Esophagus squamous epithelium (tissue), 5 donors: Measurements from ENCODE around the gene TVP23C. TPM values are rescaled to one million over a fixed set of nuclear protein-coding genes. Genes with fewer than 3 reads are reported as not detected.
"Not testable (repeated sequence)": the region's sequence is repeated elsewhere in the genome, so short reads cannot be mapped to it uniquely, and the experiment has no call there.

Source experiments
- DNase-seq: peaks from one replicate; lab custom pipeline; 2025; lab: John Stamatoyannopoulos, UW
- H3K27ac ChIP-seq, 4 donors: fragments of 200-600 bp; sonication (generic); one replicate each; pipeline ENCODE4 v1.5.1; 2016 to 2019; ENCODE audit warnings: mild to moderate bottlenecking in 1 of 4
- H3K27me3 ChIP-seq, 4 donors: fragments of 200-600 bp; sonication (generic); 1 replicate in 3 of 4; 2 replicates in 1 of 4; pipeline versions ENCODE4 v1.5.1 to v1.6.0; 2017 to 2021; ENCODE audit warnings: antibody characterized with exemption in 1 of 4
- H3K36me3 ChIP-seq, 3 donors: fragments of 200-600 bp; sonication (generic); one replicate each; pipeline ENCODE4 v1.5.1; 2016 to 2019
- H3K4me1 ChIP-seq, 3 donors: fragments of 200-600 bp; sonication (generic); one replicate each; pipeline ENCODE4 v1.5.1; 2017 to 2019
- H3K4me3 ChIP-seq, 4 donors: fragments of 200-600 bp; sonication (generic); 1 replicate in 3 of 4; 2 replicates in 1 of 4; pipeline ENCODE4 v1.5.1; 2016 to 2019; ENCODE audit warnings: mild to moderate bottlenecking in 2 of 4, moderate library complexity in 1 of 4
- H3K9me3 ChIP-seq, 3 donors: fragments of 200-600 bp; sonication (generic); one replicate each; pipeline ENCODE4 v1.5.1; 2016 to 2019
- WGBS, 2 donors: methylation state at CpG; one replicate each; pipeline ENCODE4 v1.1.5; 2018; 5-methylcytosine and 5-hydroxymethylcytosine counted together
- intact Hi-C: fragments of 100-400 bp; cut with DNase I; formaldehyde crosslinking; loops from one replicate; pipeline ENCODE4 v1.15.0; 2022
- total RNA-seq, 4 donors: library from RNA; depleted of rRNA; stranded (reverse); fragments of >200 nt; gene quantifications; one replicate each; pipeline ENCODE4 v1.1.0, GENCODE V29; 2016
- TF ChIP-seq, protein P1 (sequence below), 6 experiments: fragments of 450-650 bp in 4 of 6; fragments of 200-600 bp in 2 of 6; sonication (generic) in 2 of 6; IDR thresholded peaks; one replicate each; pipeline ENCODE4 v1.5.1; 2016 to 2019; ENCODE audit warnings: antibody characterized with exemption in 6 of 6, mild to moderate bottlenecking in 4 of 6, moderate library complexity in 4 of 6
- donor health status: DM: yes; HTN: yes; CAD: no.

Gene TVP23C
- total RNA-seq, 4 donors from 2014 or later, result 4.2 to 27.1 (median 18.5) TPM

- TF ChIP-seq, protein P1, sequence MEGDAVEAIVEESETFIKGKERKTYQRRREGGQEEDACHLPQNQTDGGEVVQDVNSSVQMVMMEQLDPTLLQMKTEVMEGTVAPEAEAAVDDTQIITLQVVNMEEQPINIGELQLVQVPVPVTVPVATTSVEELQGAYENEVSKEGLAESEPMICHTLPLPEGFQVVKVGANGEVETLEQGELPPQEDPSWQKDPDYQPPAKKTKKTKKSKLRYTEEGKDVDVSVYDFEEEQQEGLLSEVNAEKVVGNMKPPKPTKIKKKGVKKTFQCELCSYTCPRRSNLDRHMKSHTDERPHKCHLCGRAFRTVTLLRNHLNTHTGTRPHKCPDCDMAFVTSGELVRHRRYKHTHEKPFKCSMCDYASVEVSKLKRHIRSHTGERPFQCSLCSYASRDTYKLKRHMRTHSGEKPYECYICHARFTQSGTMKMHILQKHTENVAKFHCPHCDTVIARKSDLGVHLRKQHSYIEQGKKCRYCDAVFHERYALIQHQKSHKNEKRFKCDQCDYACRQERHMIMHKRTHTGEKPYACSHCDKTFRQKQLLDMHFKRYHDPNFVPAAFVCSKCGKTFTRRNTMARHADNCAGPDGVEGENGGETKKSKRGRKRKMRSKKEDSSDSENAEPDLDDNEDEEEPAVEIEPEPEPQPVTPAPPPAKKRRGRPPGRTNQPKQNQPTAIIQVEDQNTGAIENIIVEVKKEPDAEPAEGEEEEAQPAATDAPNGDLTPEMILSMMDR (IDR thresholded peaks at IDR 0.05), result peak in 1 of 6 experiments; percentile 24
- H3K27me3 ChIP-seq, result peaks cover 0 to 10% (median 0%) of the 10 kb centered on the region in 4 donors
- 11 to 22% methylated on average over 3 of the region's 4 CpGs for WGBS, 2 donors
- intact Hi-C loops, H3K27ac ChIP-seq, DNase-seq, H3K4me1 ChIP-seq, H3K36me3 ChIP-seq, H3K9me3 ChIP-seq, H3K4me3 ChIP-seq: not testable (repeated sequence)
Observed at GRCh38 chr17:15573870-15574269, 10.6 kb upstream of the TVP23C start.

- WGBS, 2 donors, result no CpG with 5 or more reads among the region's 34 CpGs
- intact Hi-C loops, DNase-seq: not testable (repeated sequence)
Observed at GRCh38 chr17:15562613-15563374, 489 bp downstream of the TVP23C start.

GRCh38 chr17:15561439-15561838 lies 1.8 kb downstream of the TVP23C start:
- H3K4me3 ChIP-seq, H3K27me3 ChIP-seq, DNase-seq, intact Hi-C loops, H3K9me3 ChIP-seq, H3K36me3 ChIP-seq, H3K27ac ChIP-seq: not testable (repeated sequence)
- peaks cover 0 to 15% (median 3%) of the 10 kb centered on the region in 3 donors for H3K4me1 ChIP-seq
- 91 to 100% methylated on average over 3 to 10 of the region's 10 CpGs for WGBS, 2 donors

More at GRCh38 chr17:15562613-15563374, 489 bp downstream of the TVP23C start:
- H3K27me3 ChIP-seq, H3K36me3 ChIP-seq, H3K9me3 ChIP-seq: not testable (repeated sequence)
- peaks cover 0 to 15% (median 3%) of the 10 kb centered on the region in 3 donors for H3K4me1 ChIP-seq
- H3K4me3 ChIP-seq, result peak overlapping the region; percentile 61 to 85 (median 80)
- peak overlapping the region; percentile 85 to 94 (median 89) for H3K27ac ChIP-seq

DNA sequence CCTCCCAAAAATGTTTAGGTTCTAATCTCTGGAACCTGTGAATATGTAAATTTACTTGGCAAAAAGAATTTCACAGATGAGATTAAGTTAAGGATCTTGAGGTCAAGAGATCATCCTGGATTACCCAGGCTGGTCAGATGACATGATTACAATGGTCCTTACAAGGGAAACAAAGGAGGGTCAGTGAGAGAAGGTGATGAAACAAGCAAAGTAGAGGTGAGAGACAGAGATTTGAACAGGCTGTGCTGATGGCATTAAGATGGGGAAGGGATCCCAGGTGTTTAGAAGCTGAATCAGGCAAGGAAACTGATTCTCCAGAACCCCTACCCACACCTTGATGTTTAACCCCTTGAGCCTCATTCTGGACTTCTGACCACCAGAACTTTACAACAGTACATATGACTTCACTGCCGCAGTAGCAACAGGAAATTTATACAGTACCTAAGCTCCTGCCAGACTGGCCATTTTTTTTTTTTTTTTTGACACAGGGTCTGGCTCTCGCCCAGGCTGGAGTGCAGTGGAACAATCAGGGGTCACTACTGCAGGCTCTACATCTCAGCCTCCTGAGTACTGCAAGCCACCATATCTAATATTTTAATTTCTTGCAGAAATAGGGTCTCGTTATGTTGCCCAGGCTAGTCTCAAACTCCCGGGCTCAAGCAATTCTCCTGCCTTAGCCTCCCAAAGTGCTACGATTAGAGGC lies 4.7 kb downstream of the TVP23C start:
- H3K9me3 ChIP-seq, H3K4me1 ChIP-seq, H3K36me3 ChIP-seq, H3K27ac ChIP-seq, DNase-seq, intact Hi-C loops, H3K27me3 ChIP-seq, H3K4me3 ChIP-seq: not testable (repeated sequence)
- 70 to 75% methylated on average over 1 to 4 of the region's 5 CpGs for WGBS, 2 donors

DNA sequence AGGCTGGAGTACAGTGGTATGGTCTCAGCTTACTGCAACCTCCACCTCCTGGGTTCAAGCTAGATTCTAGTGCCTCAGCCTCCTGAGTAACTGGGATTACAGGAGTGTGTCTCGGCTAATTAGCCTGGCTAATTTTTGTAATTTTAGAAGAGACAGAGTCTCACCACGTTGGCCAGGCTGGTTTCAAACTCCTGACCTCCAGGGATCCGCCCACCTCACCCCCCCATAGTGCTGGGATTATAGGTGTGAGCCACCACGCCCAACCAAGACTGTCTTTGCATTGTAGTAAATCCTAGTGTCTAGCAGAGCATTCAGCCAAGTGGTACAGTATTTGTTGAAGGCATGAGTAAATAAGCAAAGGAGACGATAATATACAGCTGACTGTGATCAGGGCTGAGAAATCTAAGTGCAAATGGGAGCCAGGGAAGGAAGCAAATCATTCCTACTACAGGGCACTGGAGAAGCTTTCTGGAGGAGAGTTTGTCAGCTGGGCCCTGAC lies 5.9 kb downstream of the TVP23C start:
- H3K27me3 ChIP-seq, DNase-seq, H3K4me1 ChIP-seq, H3K36me3 ChIP-seq, intact Hi-C loops, H3K4me3 ChIP-seq, H3K27ac ChIP-seq, H3K9me3 ChIP-seq: not testable (repeated sequence)
- WGBS, 2 donors, result 100% methylated on average over 1 of the region's 5 CpGs; no CpG with 5 or more reads in 1 of the 2 donors

DNA sequence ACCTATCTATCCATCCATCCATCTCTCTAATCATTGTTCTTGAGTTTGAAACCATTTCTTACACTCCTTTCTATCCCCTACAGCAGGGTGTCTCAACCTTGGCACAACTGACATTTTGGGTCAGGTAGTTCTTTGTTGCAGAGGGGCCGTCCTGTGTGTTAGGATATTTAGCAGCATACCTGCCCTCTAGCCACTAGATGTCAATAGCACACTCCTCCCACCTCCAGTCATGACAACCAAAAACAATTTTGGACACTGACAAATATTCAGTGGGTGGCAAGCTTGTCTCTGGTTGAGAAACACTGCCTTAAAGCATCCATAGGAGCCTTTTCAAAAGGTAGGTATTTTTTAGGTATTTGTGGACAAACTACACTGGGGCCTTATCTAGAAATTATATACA lies 10.4 kb downstream of the TVP23C start:
- DNase-seq, H3K4me1 ChIP-seq, H3K36me3 ChIP-seq, H3K27me3 ChIP-seq, intact Hi-C loops, H3K27ac ChIP-seq, H3K4me3 ChIP-seq, H3K9me3 ChIP-seq: not testable (repeated sequence)
- 13% methylated on average over 1 of the region's 1 CpG; no CpG with 5 or more reads in 1 of the 2 donors for WGBS, 2 donors

GRCh38 chr17:15549552-15549951 lies 13.7 kb downstream of the TVP23C start:
- peaks cover 0 to 19% (median 0%) of the 10 kb centered on the region in 3 donors for H3K36me3 ChIP-seq
- H3K9me3 ChIP-seq, intact Hi-C loops, H3K4me3 ChIP-seq, H3K27me3 ChIP-seq, H3K4me1 ChIP-seq, DNase-seq, H3K27ac ChIP-seq: not testable (repeated sequence)
- 69 to 74% methylated on average over 3 of the region's 3 CpGs for WGBS, 2 donors

GRCh38 chr17:15546604-15547003 lies 16.7 kb downstream of the TVP23C start:
- intact Hi-C loops, DNase-seq, H3K27ac ChIP-seq, H3K4me3 ChIP-seq, H3K9me3 ChIP-seq, H3K27me3 ChIP-seq, H3K4me1 ChIP-seq: not testable (repeated sequence)
- WGBS, 2 donors, result 90 to 100% methylated on average over 1 of the region's 2 CpGs
- peaks cover 0 to 37% (median 0%) of the 10 kb centered on the region in 3 donors for H3K36me3 ChIP-seq

GRCh38 chr17:15540371-15541219 lies 22.7 kb downstream of the TVP23C start:
- H3K4me3 ChIP-seq, H3K9me3 ChIP-seq, H3K27ac ChIP-seq, H3K27me3 ChIP-seq, H3K4me1 ChIP-seq, intact Hi-C loops, DNase-seq: not testable (repeated sequence)
- 76 to 93% methylated on average over 2 to 4 of the region's 8 CpGs for WGBS, 2 donors
- peaks cover 0 to 57% (median 0%) of the 10 kb centered on the region in 3 donors for H3K36me3 ChIP-seq

GRCh38 chr17:15533122-15533521 lies 30.2 kb downstream of the TVP23C start:
- intact Hi-C loops, result not testable (repeated sequence)

More at GRCh38 chr17:15533122-15533521, 30.2 kb downstream of the TVP23C start:
- H3K4me1 ChIP-seq, H3K4me3 ChIP-seq, H3K9me3 ChIP-seq, DNase-seq, H3K27me3 ChIP-seq, H3K27ac ChIP-seq: not testable (repeated sequence)
- H3K36me3 ChIP-seq, result peaks cover 0 to 16% (median 0%) of the 10 kb centered on the region in 3 donors
- WGBS, 2 donors, result 95 to 97% methylated on average over 3 of the region's 3 CpGs
